ENCODE data around the gene CDKN2B.

CDKN2B gene

DNA sequence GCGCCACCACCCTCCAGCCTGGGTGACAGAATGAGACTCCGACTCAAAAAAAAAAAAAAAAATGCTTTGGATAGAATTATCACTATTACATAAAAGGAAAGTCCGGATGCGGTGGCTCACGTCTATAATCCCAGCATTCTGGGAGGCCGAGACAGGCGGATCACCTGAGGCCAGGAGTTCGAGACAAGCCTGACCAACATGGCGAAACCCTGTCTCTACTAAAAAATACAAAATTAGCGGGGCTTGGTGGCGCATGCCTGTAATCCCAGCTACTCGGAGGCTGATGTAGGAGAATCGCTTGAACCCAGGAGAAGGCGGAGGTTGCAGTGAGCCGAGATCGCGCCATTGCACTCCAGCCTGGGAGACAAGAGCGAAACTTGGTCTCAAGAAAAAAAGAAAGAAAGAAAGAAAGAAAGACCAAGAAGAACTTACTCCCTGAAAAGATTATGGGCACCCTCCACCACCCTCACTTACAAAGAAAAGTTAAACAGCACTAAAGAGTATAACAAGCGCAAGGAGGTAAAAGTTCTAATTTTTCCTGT lies 32.7 kb downstream of the CDKN2B start:
- ATAC-seq (replicated peaks) (no peak), DNase-seq (no peak)
- Mint-ChIP-seq H3K27ac (no peak overlapping the region), H3K27me3 (peaks cover 59 to 63% of the 10 kb centered on the region in 2 donors), H3K9me3 (no peaks in the 10 kb centered on the region), H3K4me3 (no peak overlapping the region), H3K4me1 (peaks cover 15 to 28% of the 10 kb centered on the region in 2 donors), H3K36me3 (peaks cover 0 to 2% of the 10 kb centered on the region in 2 donors)

DNA sequence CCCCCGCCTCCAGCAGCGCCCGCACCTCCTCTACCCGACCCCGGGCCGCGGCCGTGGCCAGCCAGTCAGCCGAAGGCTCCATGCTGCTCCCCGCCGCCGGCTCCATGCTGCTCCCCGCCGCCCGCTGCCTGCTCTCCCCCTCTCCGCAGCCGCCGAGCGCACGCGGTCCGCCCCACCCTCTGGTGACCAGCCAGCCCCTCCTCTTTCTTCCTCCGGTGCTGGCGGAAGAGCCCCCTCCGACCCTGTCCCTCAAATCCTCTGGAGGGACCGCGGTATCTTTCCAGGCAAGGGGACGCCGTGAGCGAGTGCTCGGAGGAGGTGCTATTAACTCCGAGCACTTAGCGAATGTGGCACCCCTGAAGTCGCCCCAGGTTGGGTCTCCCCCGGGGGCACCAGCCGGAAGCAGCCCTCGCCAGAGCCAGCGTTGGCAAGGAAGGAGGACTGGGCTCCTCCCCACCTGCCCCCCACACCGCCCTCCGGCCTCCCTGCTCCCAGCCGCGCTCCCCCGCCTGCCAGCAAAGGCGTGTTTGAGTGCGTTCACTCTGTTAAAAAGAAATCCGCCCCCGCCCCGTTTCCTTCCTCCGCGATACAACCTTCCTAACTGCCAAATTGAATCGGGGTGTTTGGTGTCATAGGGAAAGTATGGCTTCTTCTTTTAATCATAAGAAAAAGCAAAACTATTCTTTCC lies 34.2 kb downstream of the CDKN2B start:
- Mint-ChIP-seq H3K27ac (peak overlapping the region; percentile 93), H3K9me3 (peaks cover 0 to 5% of the 10 kb centered on the region in 2 donors), H3K4me3 (peak overlapping the region; percentile 85 to 88), H3K4me1 (peaks cover 24 to 28% of the 10 kb centered on the region in 2 donors), H3K27me3 (peaks cover 67 to 77% of the 10 kb centered on the region in 2 donors), H3K36me3 (peaks cover 2% of the 10 kb centered on the region in 2 donors)
- DNase-seq, result no peak
- peak; percentile 72 to 78 for ATAC-seq (replicated peaks)

- peaks cover 2 to 4% of the 10 kb centered on the region in 2 donors for H3K36me3 Mint-ChIP-seq
Measured at GRCh38 chr9:21974343-21974721, 34.8 kb downstream of the CDKN2B start.

DNA sequence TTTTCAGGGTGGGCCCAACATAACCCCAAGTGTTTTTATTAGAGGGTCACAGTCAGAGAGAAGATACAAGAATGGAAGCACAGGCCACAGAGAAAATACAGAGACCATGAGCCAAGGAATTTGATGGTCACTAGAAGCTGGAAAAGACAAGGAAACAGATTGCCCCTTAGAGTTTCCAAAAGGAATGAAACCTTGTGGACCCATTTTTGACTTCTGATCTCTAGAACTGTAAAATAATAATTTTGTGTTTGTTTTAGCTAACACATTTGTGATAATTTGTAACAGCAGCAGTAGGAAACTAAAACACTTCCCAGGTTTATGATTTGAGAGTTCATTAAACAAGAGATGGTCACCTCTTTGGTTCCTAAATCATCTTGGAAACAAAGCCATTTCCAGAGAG lies 36.7 kb downstream of the CDKN2B start:
- Mint-ChIP-seq H3K4me3 (no peak overlapping the region), H3K27me3 (peaks cover 77 to 87% of the 10 kb centered on the region in 2 donors)
- DNase-seq, result no peak

More at GRCh38 chr9:21974343-21974721, 34.8 kb downstream of the CDKN2B start:
- Mint-ChIP-seq H3K4me1 (peaks cover 24 to 29% of the 10 kb centered on the region in 2 donors), H3K27ac (peak overlapping the region; percentile 93), H3K27me3 (peaks cover 67 to 77% of the 10 kb centered on the region in 2 donors), H3K9me3 (peaks cover 1 to 5% of the 10 kb centered on the region in 2 donors), H3K4me3 (peak overlapping the region; percentile 85 to 88)
- DNase-seq, result no peak
- no peak for ATAC-seq (replicated peaks)

DNA sequence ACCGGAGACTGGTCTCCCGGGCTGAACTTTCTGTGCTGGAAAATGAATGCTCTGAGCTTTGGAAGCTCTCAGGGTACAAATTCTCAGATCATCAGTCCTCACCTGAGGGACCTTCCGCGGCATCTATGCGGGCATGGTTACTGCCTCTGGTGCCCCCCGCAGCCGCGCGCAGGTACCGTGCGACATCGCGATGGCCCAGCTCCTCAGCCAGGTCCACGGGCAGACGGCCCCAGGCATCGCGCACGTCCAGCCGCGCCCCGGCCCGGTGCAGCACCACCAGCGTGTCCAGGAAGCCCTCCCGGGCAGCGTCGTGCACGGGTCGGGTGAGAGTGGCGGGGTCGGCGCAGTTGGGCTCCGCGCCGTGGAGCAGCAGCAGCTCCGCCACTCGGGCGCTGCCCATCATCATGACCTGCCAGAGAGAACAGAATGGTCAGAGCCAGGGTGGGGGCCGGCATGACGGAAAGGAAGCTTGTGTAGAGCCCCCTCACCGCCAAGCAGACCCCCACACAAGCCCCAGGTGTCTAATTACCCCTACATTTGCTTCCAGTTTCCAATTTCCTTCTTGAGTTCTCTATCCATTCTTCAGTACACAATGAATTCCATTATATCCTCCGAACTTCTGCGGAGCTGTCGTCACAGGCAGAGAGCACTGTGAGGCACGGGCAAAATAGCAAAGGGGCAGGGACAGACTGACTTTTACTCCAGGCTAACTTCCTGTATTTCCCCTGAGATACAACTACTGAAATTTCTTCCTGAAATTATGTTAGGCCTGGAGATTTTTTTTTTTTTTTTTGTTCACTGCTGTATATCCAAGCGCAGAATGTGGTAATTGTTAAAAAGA lies 38.1 kb downstream of the CDKN2B start:
- Mint-ChIP-seq H3K27me3 (peaks cover 78 to 92% of the 10 kb centered on the region in 2 donors), H3K27ac (peak overlapping the region; percentile 86), H3K9me3 (peaks cover 10 to 13% of the 10 kb centered on the region in 2 donors), H3K4me3 (no peak overlapping the region), H3K36me3 (peaks cover 7 to 11% of the 10 kb centered on the region in 2 donors), H3K4me1 (peaks cover 35 to 40% of the 10 kb centered on the region in 2 donors)
- DNase-seq (no peak), ATAC-seq (replicated peaks) (no peak)

More for the DNA sequence above, 36.7 kb downstream of the CDKN2B start:
- Mint-ChIP-seq H3K4me1 (peaks cover 32 to 42% of the 10 kb centered on the region in 2 donors), H3K9me3 (peaks cover 9 to 10% of the 10 kb centered on the region in 2 donors), H3K27ac (no peak overlapping the region), H3K36me3 (peaks cover 7 to 11% of the 10 kb centered on the region in 2 donors)
- ATAC-seq (replicated peaks), result no peak

GRCh38 chr9:21969951-21970799 lies 38.9 kb downstream of the CDKN2B start:
- Mint-ChIP-seq H3K27ac (peak overlapping the region; percentile 86), H3K9me3 (peaks cover 12 to 13% of the 10 kb centered on the region in 2 donors), H3K36me3 (peaks cover 11 to 12% of the 10 kb centered on the region in 2 donors), H3K27me3 (peaks cover 80 to 92% of the 10 kb centered on the region in 2 donors), H3K4me3 (no peak overlapping the region), H3K4me1 (peaks cover 36 to 41% of the 10 kb centered on the region in 2 donors)
- no peak for ATAC-seq (replicated peaks)
- DNase-seq, result no peak

GRCh38 chr9:21969011-21969940 lies 39.8 kb downstream of the CDKN2B start:
- DNase-seq (no peak), ATAC-seq (replicated peaks) (no peak)
- H3K27ac Mint-ChIP-seq, result peak overlapping the region; percentile 96
- peaks cover 11 to 15% of the 10 kb centered on the region in 2 donors for H3K36me3 Mint-ChIP-seq
- peaks cover 32 to 41% of the 10 kb centered on the region in 2 donors for H3K4me1 Mint-ChIP-seq
- peaks cover 76 to 92% of the 10 kb centered on the region in 2 donors for H3K27me3 Mint-ChIP-seq
- H3K4me3 Mint-ChIP-seq, result peak overlapping the region; percentile 63 to 73
- peaks cover 12 to 13% of the 10 kb centered on the region in 2 donors for H3K9me3 Mint-ChIP-seq

- Mint-ChIP-seq H3K27ac (peak overlapping the region; percentile 96), H3K36me3 (peaks cover 11 to 15% of the 10 kb centered on the region in 2 donors), H3K27me3 (peaks cover 74 to 94% of the 10 kb centered on the region in 2 donors), H3K4me1 (peaks cover 30 to 37% of the 10 kb centered on the region in 2 donors), H3K9me3 (peaks cover 12 to 13% of the 10 kb centered on the region in 2 donors), H3K4me3 (peak overlapping the region; percentile 63 to 73)
- DNase-seq, result no peak
- ATAC-seq (replicated peaks), result no peak
Measured at GRCh38 chr9:21968331-21969010, 40.6 kb downstream of the CDKN2B start.

GRCh38 chr9:21967702-21968101 lies 41.4 kb downstream of the CDKN2B start:
- ATAC-seq (replicated peaks) (no peak), DNase-seq (no peak)
- H3K36me3 Mint-ChIP-seq, result peaks cover 11 to 15% of the 10 kb centered on the region in 2 donors

GRCh38 chr9:21967169-21967568 lies 41.9 kb downstream of the CDKN2B start:
- Mint-ChIP-seq H3K27me3 (peaks cover 79 to 98% of the 10 kb centered on the region in 2 donors), H3K27ac (peak overlapping the region; percentile 82), H3K4me3 (no peak overlapping the region), H3K9me3 (peaks cover 13 to 14% of the 10 kb centered on the region in 2 donors), H3K4me1 (peaks cover 30 to 35% of the 10 kb centered on the region in 2 donors), H3K36me3 (peaks cover 11 to 15% of the 10 kb centered on the region in 2 donors)
- no peak for ATAC-seq (replicated peaks)
- no peak for DNase-seq

More at GRCh38 chr9:21967702-21968101, 41.4 kb downstream of the CDKN2B start:
- Mint-ChIP-seq H3K4me1 (peaks cover 30 to 35% of the 10 kb centered on the region in 2 donors), H3K27ac (peak overlapping the region; percentile 82), H3K9me3 (peaks cover 13 to 14% of the 10 kb centered on the region in 2 donors), H3K4me3 (peak overlapping the region; percentile 63 to 65), H3K27me3 (peaks cover 79 to 98% of the 10 kb centered on the region in 2 donors)

DNA sequence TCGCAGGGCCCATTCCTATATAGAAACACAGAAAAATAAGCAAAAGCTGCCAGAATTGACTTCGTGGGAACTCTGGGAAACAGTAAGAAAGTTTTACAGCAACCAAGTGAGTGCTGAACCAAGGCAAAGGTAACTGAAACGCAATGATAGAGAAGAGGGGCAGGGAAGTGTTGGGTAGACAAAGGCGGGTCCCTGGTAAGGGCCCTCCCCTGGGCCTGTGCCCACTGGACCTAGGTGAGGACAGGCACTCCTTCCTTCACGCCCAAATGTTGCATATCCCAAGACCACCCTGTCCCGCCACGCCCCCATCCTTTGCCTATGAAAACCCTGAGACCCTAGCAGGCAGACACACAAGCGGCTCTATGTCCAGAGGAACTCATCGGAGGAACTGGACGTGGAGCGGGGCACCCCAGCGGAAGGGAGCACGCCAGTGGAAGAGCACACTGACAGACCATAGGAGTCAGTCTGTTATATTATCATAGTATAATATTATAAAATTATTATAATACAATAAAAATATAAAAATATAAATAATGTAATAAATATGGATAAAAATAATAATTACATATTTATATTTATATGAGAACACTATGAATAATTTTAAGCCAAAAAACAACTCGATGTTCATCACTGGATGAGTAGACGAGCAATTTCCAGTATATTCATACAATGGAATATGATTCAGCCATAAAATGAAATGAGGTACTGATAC lies 42.8 kb downstream of the CDKN2B start:
- DNase-seq (no peak), ATAC-seq (replicated peaks) (no peak)
- Mint-ChIP-seq H3K27me3 (peaks cover 84 to 100% of the 10 kb centered on the region in 2 donors), H3K27ac (peak overlapping the region; percentile 94), H3K36me3 (peaks cover 11 to 15% of the 10 kb centered on the region in 2 donors), H3K4me1 (peaks cover 30 to 35% of the 10 kb centered on the region in 2 donors), H3K4me3 (peak overlapping the region in 1 of 2 donors; percentile 80), H3K9me3 (peaks cover 13 to 14% of the 10 kb centered on the region in 2 donors)

Data from stimulated activated naive B cell treated with anti-CD40 and anti-IgM and Interleukin-4, amounts not matched to agents 10 μg/mL and 1 μg/mL and 100 μg/mL, for 72 hours (primary cell).